Gastrocnemius medialis (tissue), 4 donors: ENCODE measurements around the gene JUP.

ENCODE experiments used
- POLR2A ChIP-seq, 2 donors: fragments of 450-650 bp; IDR thresholded peaks; one replicate each; pipeline ENCODE4 v1.6.1; 2017; ENCODE audit warnings: antibody characterized with exemption in 2 of 2, mild to moderate bottlenecking in 2 of 2, moderate library complexity in 2 of 2
- TF ChIP-seq, protein P1 (sequence below), 5 experiments: fragments of 450-650 bp in 3 of 5; fragments of 200-600 bp in 2 of 5; sonication (generic) in 2 of 5; IDR thresholded peaks in 4 of 5; conservative IDR thresholded peaks in 1 of 5; 1 replicate in 4 of 5; 2 replicates in 1 of 5; pipeline ENCODE4 v1.5.1; 2016 to 2019; ENCODE audit warnings: antibody characterized with exemption in 5 of 5, mild to moderate bottlenecking in 3 of 5, moderate library complexity in 3 of 5

DNA sequence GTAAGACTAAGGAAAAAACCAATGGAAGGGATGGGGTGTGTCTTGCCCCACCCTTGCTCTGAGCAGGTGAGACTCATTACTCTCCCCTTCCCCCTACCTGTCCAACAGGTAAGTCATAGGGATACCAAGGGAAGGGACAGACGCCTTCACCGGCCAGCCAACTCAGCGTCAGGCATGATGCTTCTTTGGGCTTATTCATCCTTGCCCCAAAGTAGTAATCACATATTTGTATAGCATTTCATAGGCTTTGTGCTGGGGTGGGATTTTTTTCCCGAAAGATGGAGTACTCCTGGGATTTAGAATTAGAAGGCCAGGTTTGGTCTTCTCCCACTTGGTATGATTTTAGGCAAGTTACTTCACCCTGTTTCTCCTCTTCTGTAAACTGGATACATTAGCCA lies 509 bp upstream of the JUP start:
- TF ChIP-seq, protein P1, sequence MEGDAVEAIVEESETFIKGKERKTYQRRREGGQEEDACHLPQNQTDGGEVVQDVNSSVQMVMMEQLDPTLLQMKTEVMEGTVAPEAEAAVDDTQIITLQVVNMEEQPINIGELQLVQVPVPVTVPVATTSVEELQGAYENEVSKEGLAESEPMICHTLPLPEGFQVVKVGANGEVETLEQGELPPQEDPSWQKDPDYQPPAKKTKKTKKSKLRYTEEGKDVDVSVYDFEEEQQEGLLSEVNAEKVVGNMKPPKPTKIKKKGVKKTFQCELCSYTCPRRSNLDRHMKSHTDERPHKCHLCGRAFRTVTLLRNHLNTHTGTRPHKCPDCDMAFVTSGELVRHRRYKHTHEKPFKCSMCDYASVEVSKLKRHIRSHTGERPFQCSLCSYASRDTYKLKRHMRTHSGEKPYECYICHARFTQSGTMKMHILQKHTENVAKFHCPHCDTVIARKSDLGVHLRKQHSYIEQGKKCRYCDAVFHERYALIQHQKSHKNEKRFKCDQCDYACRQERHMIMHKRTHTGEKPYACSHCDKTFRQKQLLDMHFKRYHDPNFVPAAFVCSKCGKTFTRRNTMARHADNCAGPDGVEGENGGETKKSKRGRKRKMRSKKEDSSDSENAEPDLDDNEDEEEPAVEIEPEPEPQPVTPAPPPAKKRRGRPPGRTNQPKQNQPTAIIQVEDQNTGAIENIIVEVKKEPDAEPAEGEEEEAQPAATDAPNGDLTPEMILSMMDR (IDR thresholded peaks at IDR 0.05 in 4 of 5, conservative IDR thresholded peaks at IDR 0.05 in 1 of 5) = no peak
- TF ChIP-seq POLR2A (IDR thresholded peaks at IDR 0.05) = no peak
